IMR-90 (cell line): ENCODE results near the gene ATP1A1. TPM values are rescaled to one million over a fixed set of nuclear protein-coding genes. Genes with fewer than 3 reads are reported as not detected.

ENCODE experiments used
- ATAC-seq: fragments of 200-7000 bp; cut with Tn5 transposase; 2 replicates; pipeline ENCODE4 v1.9.1; 2020; ENCODE audit warnings: low read depth, mild to moderate bottlenecking, moderate library complexity
- BruUV-seq: library from RNA; stranded (reverse); fragments of 400-500 nt; replicated peaks from 2 replicates; lab custom pipeline; 2021; lab: Mats Ljungman, UMichigan
- CTCF ChIA-PET: fragments of 300-600 bp; formaldehyde crosslinking; extraction: SDS; loops from one replicate; lab custom pipeline; 2021; ENCODE audit warnings: antibody characterized with exemption; lab: Yijun Ruan, JAX
- POLR2A ChIA-PET: fragments of 300-600 bp; sonication (Branson Sonifier 250); formaldehyde crosslinking; loops from one replicate; lab custom pipeline; 2022; ENCODE audit warnings: antibody characterized with exemption; ENCODE audit not compliant: unreplicated experiment; lab: Charles Lee
- DNase-seq: peaks from one replicate; pipeline ENCODE4 v3.0.0; 2013
- H2AFZ ChIP-seq: replicated peaks from 2 replicates; pipeline ENCODE3; 2013; ENCODE audit warnings: low read length, mild to moderate bottlenecking; ENCODE audit not compliant: poor library complexity
- H2AK5ac ChIP-seq: 2 replicates; pipeline ENCODE4 v1.6.1; 2013; ENCODE audit warnings: low read depth, low read length, inconsistent platforms
- H2AK9ac ChIP-seq: replicated peaks from 2 replicates; pipeline ENCODE3; 2013; ENCODE audit warnings: mild to moderate bottlenecking, low read depth, low read length, moderate library complexity; ENCODE audit not compliant: poor library complexity
- H2BK120ac ChIP-seq: 2 replicates; pipeline ENCODE4 v1.6.1; 2013; ENCODE audit warnings: low read depth, low read length, inconsistent platforms
- H2BK15ac ChIP-seq: 3 replicates; pipeline ENCODE4 v1.6.1; 2013; ENCODE audit warnings: low read depth, low read length, inconsistent platforms
- H2BK20ac ChIP-seq: 2 replicates; pipeline ENCODE4 v1.6.1; 2013; ENCODE audit warnings: low read depth, mild to moderate bottlenecking, inconsistent platforms, low read length, moderate library complexity
- H2BK5ac ChIP-seq: 2 replicates; pipeline ENCODE4 v1.6.1; 2013; ENCODE audit warnings: mild to moderate bottlenecking, low read depth, low read length, inconsistent platforms; ENCODE audit not compliant: poor library complexity, severe bottlenecking
- H3K14ac ChIP-seq: replicated peaks from 2 replicates; pipeline ENCODE4 v1.6.1; 2013; ENCODE audit warnings: low read depth, low read length, inconsistent platforms
- H3K18ac ChIP-seq: 2 replicates; pipeline ENCODE4 v1.6.1; 2013; ENCODE audit warnings: low read depth, low read length, control low read depth
- H3K23ac ChIP-seq: 2 replicates; pipeline ENCODE4 v1.6.1; 2013; ENCODE audit warnings: low read depth, low read length, inconsistent platforms
- H3K27ac ChIP-seq: 2 replicates; pipeline ENCODE4 v1.5.1; 2013; ENCODE audit warnings: mild to moderate bottlenecking, control low read depth, low read length; ENCODE audit not compliant: insufficient read depth
- H3K27me3 ChIP-seq: 2 replicates; pipeline ENCODE4 v1.6.1; 2013; ENCODE audit warnings: low read length; ENCODE audit not compliant: control insufficient read depth, insufficient read depth
- H3K36me3 ChIP-seq: 2 replicates; pipeline ENCODE4 v1.6.1; 2013; ENCODE audit warnings: low read length, mixed read lengths; ENCODE audit not compliant: control insufficient read depth, insufficient read depth
- H3K4ac ChIP-seq: 2 replicates; pipeline ENCODE4 v1.6.1; 2013; ENCODE audit warnings: low read depth, low read length, inconsistent platforms
- H3K4me1 ChIP-seq: 2 replicates; pipeline ENCODE4 v1.6.1; 2013; ENCODE audit warnings: low read length, mixed read lengths; ENCODE audit not compliant: control insufficient read depth, insufficient read depth
- H3K4me2 ChIP-seq: 2 replicates; pipeline ENCODE4 v1.6.1; 2013; ENCODE audit warnings: low read depth, mild to moderate bottlenecking, control low read depth, low read length, moderate library complexity
- H3K4me3 ChIP-seq: 2 replicates; pipeline ENCODE4 v1.5.1; 2013; ENCODE audit warnings: low read depth, mild to moderate bottlenecking, control low read depth, low read length, moderate library complexity; ENCODE audit not compliant: insufficient read depth
- H3K56ac ChIP-seq: 2 replicates; pipeline ENCODE4 v1.6.1; 2013; ENCODE audit warnings: low read length, inconsistent platforms; ENCODE audit not compliant: insufficient read depth; ENCODE audit errors: extremely low read depth
- H3K79me1 ChIP-seq, 2 experiments: 2 replicates each; pipeline ENCODE4 v1.6.1; 2013; ENCODE audit warnings: low read length in 2 of 2, inconsistent platforms in 1 of 2, low read depth in 1 of 2
- H3K9ac ChIP-seq: 2 replicates; pipeline ENCODE4 v1.6.1; 2013; ENCODE audit warnings: low read depth, low read length, control low read depth
- H3K9me1 ChIP-seq: 2 replicates; pipeline ENCODE4 v1.6.1; 2013; ENCODE audit warnings: low read length, inconsistent platforms; ENCODE audit not compliant: insufficient read depth
- H3K9me3 ChIP-seq: 2 replicates; pipeline ENCODE4 v1.6.1; 2013; ENCODE audit warnings: low read length; ENCODE audit not compliant: control insufficient read depth, insufficient read depth
- H4K20me1 ChIP-seq: 2 replicates; pipeline ENCODE4 v1.6.1; 2013; ENCODE audit warnings: low read length, inconsistent platforms; ENCODE audit not compliant: insufficient read depth
- H4K5ac ChIP-seq: 2 replicates; pipeline ENCODE4 v1.6.1; 2013; ENCODE audit warnings: mild to moderate bottlenecking, low read depth, low read length, control low read depth
- H4K8ac ChIP-seq, 2 experiments: 2 replicates each; pipeline ENCODE4 v1.6.1; 2013; ENCODE audit warnings: low read depth in 2 of 2, low read length in 2 of 2, control low read depth in 1 of 2, inconsistent platforms in 1 of 2
- H4K91ac ChIP-seq: 2 replicates; pipeline ENCODE4 v1.6.1; 2013; ENCODE audit warnings: low read depth, low read length, inconsistent platforms; ENCODE audit not compliant: insufficient read depth
- BHLHE40 ChIP-seq: fragments of 150-350 bp; IDR thresholded peaks from 2 replicates; pipeline ENCODE4 v1.6.1; 2016; ENCODE audit warnings: mild to moderate bottlenecking, low read depth, low read length
- CEBPB ChIP-seq: IDR thresholded peaks from 2 replicates; pipeline ENCODE4 v1.6.1; 2012; ENCODE audit warnings: low read depth, low read length, improper control_type of control experiment
- CHD1 ChIP-seq: IDR thresholded peaks from 2 replicates; pipeline ENCODE4 v1.6.1; 2012; ENCODE audit warnings: low read depth, low read length, improper control_type of control experiment
- FOS ChIP-seq: fragments of 150-350 bp; IDR thresholded peaks from 2 replicates; pipeline ENCODE4 v1.6.1; 2016; ENCODE audit warnings: low read depth, low read length
- MAFK ChIP-seq: IDR thresholded peaks from 2 replicates; pipeline ENCODE4 v1.6.1; 2012; ENCODE audit warnings: low read depth, low read length, improper control_type of control experiment
- MXI1 ChIP-seq: IDR thresholded peaks from 2 replicates; pipeline ENCODE4 v1.6.1; 2012; ENCODE audit warnings: low read depth, mild to moderate bottlenecking, low read length, moderate library complexity, borderline replicate concordance
- NFE2L2 ChIP-seq: fragments of 150-350 bp; IDR thresholded peaks from 2 replicates; pipeline ENCODE4 v1.6.1; 2016; ENCODE audit warnings: low read depth, mild to moderate bottlenecking, low read length
- POLR2A ChIP-seq: IDR thresholded peaks from 2 replicates; pipeline ENCODE4 v1.6.1; 2012; ENCODE audit warnings: mild to moderate bottlenecking, low read depth, low read length
- RAD21 ChIP-seq: IDR thresholded peaks from 2 replicates; pipeline ENCODE4 v1.6.1; 2012; ENCODE audit warnings: low read length, improper control_type of control experiment
- RCOR1 ChIP-seq: IDR thresholded peaks from 2 replicates; pipeline ENCODE4 v1.6.1; 2012; ENCODE audit warnings: mild to moderate bottlenecking, low read length, improper control_type of control experiment; ENCODE audit not compliant: insufficient replicate concordance
- RFX5 ChIP-seq: IDR thresholded peaks from 2 replicates; pipeline ENCODE4 v1.8.0; 2012; ENCODE audit warnings: low read depth, mild to moderate bottlenecking, low read length, moderate library complexity
- SMC3 ChIP-seq: fragments of 150-350 bp; IDR thresholded peaks from 2 replicates; pipeline ENCODE4 v1.6.1; 2016; ENCODE audit warnings: low read depth, mild to moderate bottlenecking, antibody characterized with exemption, low read length, moderate library complexity
- WGBS, 2 experiments: methylation state at CpG; one replicate each; pipeline versions ENCODE4 v1.1.5 to v1.1.7; 2013; ENCODE audit warnings: missing lambda C conversion rate in 2 of 2; ENCODE audit not compliant: insufficient read length in 1 of 2; ENCODE audit errors: extremely low coverage in 2 of 2; 5-methylcytosine and 5-hydroxymethylcytosine counted together
- dilution Hi-C: fragments of 300-500 bp; cut with HindIII; formaldehyde crosslinking; loops from one replicate; pipeline ENCODE4 v1.14.3; 2018; ENCODE audit warnings: low sequenced_read_pairs; ENCODE audit not compliant: unreplicated experiment
- in situ Hi-C: fragments of 300-500 bp; cut with MboI; formaldehyde crosslinking; loops from 3 replicates; pipeline ENCODE4 v1.14.3; 2019; ENCODE audit warnings: low sequenced_read_pairs, inconsistent platforms, mixed read lengths
- intact Hi-C: fragments of 100-400 bp; cut with micrococcal nuclease; formaldehyde crosslinking; loops from 2 replicates; pipeline ENCODE4 v1.10.0; 2022
- polyA plus RNA-seq, 3 experiments: library from polyadenylated mRNA; depleted of rRNA; stranded (reverse); fragments of >200 nt; gene quantifications; 2 replicates each; pipeline ENCODE4 v1.2.3, GENCODE V29; 2012; ENCODE audit warnings: low replicate concordance in 1 of 3
- total RNA-seq: library from RNA; depleted of rRNA; stranded (reverse); fragments of >200 nt; gene quantifications from 2 replicates; pipeline ENCODE4 v1.2.3, GENCODE V29; 2012
- TF ChIP-seq, protein P1 (sequence below): fragments of 150-350 bp; IDR thresholded peaks from 2 replicates; pipeline ENCODE4 v1.6.1; 2016; ENCODE audit warnings: low read depth, mild to moderate bottlenecking, low read length, moderate library complexity, borderline replicate concordance
- TF ChIP-seq, protein P2 (sequence below): fragments of 150-350 bp; IDR thresholded peaks from 2 replicates; pipeline ENCODE4 v1.6.1; 2017; ENCODE audit warnings: mild to moderate bottlenecking, antibody characterized with exemption, low read length, low read depth
- TF ChIP-seq, protein P3 (sequence below): conservative IDR thresholded peaks from 2 replicates; pipeline ENCODE4 v1.5.1; 2012; ENCODE audit warnings: mild to moderate bottlenecking, low read depth, low read length, improper control_type of control experiment

ATP1A1 gene
- total and polyA plus RNA-seq, 2 of the 4 experiments (the other 2 are of a cell fraction): 116 to 125 TPM

DNA sequence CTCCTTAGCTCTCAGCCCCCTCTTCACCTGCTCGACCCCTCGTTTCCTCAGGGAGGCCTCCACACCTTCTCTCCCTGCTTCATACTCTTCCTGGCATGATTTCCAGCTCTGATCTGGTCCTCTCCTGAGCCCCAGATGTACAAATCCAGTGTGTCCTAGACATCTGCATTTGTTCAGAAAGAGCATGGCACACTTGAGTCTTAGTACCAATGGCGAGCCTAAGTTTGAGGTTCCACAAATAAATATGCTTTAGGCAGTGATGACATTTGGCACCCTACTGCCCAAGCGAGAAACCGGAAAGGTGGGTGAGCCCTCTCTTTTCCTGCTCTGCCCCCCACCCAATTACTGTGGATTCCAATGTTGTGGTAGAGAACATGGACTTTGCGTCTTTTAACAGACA lies 34.0 kb downstream of the ATP1A1 start:
- Histone ChIP-seq H3K23ac (no peak overlapping the region), H3K4me1 (no peaks in the 10 kb centered on the region), H4K5ac (no peak overlapping the region), H2AFZ (no peak overlapping the region), H2AK5ac (no peak overlapping the region), H2BK5ac (no peak overlapping the region), H3K9ac (no peak overlapping the region), H4K20me1 (no peaks in the 10 kb centered on the region), H3K79me1 (peaks cover 0 to 3% of the 10 kb centered on the region in 2 experiments; a peak in 1 of 4 replicates), H3K27me3 (no peaks in the 10 kb centered on the region), H3K4me2 (no peak overlapping the region), H3K56ac (no peak overlapping the region), H4K8ac (no peak overlapping the region), H4K91ac (no peak overlapping the region), H2AK9ac (no peak overlapping the region), H3K4me3 (no peak overlapping the region), H3K27ac (no peak overlapping the region), H2BK15ac (no peak overlapping the region), H3K9me1 (peaks cover 12% of the 10 kb centered on the region), H3K4ac (no peak overlapping the region), H3K14ac (no peak overlapping the region), H2BK20ac (no peak overlapping the region), H3K36me3 (peaks cover 45% of the 10 kb centered on the region), H3K9me3 (no peaks in the 10 kb centered on the region), H3K18ac (no peak overlapping the region), H2BK120ac (no peak overlapping the region)
- dilution Hi-C loops: no loop called here
- BruUV-seq: no TSS peak
- WGBS, 2 experiments: 100% methylated on average over 2 of the region's 6 CpGs; no CpG with 5 or more reads in 1 of the 2 experiments
- CTCF ChIA-PET: no interaction called here
- intact Hi-C loops: no loop called here
- ATAC-seq (no peak), DNase-seq (no peak)
- TF ChIP-seq MXI1 (no peak), RAD21 (no peak), CEBPB (no peak), SMC3 (no peak), BHLHE40 (no peak), FOS (no peak), NFE2L2 (no peak), RCOR1 (no peak), POLR2A (no peak), MAFK (no peak), RFX5 (no peak), CHD1 (no peak)
- TF ChIP-seq, protein P1, sequence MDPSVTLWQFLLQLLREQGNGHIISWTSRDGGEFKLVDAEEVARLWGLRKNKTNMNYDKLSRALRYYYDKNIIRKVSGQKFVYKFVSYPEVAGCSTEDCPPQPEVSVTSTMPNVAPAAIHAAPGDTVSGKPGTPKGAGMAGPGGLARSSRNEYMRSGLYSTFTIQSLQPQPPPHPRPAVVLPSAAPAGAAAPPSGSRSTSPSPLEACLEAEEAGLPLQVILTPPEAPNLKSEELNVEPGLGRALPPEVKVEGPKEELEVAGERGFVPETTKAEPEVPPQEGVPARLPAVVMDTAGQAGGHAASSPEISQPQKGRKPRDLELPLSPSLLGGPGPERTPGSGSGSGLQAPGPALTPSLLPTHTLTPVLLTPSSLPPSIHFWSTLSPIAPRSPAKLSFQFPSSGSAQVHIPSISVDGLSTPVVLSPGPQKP: no peak
- TF ChIP-seq, protein P2, sequence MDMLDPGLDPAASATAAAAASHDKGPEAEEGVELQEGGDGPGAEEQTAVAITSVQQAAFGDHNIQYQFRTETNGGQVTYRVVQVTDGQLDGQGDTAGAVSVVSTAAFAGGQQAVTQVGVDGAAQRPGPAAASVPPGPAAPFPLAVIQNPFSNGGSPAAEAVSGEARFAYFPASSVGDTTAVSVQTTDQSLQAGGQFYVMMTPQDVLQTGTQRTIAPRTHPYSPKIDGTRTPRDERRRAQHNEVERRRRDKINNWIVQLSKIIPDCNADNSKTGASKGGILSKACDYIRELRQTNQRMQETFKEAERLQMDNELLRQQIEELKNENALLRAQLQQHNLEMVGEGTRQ: no peak
- TF ChIP-seq, protein P3, sequence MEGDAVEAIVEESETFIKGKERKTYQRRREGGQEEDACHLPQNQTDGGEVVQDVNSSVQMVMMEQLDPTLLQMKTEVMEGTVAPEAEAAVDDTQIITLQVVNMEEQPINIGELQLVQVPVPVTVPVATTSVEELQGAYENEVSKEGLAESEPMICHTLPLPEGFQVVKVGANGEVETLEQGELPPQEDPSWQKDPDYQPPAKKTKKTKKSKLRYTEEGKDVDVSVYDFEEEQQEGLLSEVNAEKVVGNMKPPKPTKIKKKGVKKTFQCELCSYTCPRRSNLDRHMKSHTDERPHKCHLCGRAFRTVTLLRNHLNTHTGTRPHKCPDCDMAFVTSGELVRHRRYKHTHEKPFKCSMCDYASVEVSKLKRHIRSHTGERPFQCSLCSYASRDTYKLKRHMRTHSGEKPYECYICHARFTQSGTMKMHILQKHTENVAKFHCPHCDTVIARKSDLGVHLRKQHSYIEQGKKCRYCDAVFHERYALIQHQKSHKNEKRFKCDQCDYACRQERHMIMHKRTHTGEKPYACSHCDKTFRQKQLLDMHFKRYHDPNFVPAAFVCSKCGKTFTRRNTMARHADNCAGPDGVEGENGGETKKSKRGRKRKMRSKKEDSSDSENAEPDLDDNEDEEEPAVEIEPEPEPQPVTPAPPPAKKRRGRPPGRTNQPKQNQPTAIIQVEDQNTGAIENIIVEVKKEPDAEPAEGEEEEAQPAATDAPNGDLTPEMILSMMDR: no peak
- in situ Hi-C loops: no loop called here
- POLR2A ChIA-PET: no interaction called here
